ENCODE results near the gene CHD3. TPM values are rescaled to one million over a fixed set of nuclear protein-coding genes. Genes with fewer than 3 reads are reported as not detected.

The CHD3 gene
- polyA plus RNA-seq: 115 and 159 TPM in 2 replicates
- 296 and 321 TPM in 2 replicates for polyA minus RNA-seq

DNA sequence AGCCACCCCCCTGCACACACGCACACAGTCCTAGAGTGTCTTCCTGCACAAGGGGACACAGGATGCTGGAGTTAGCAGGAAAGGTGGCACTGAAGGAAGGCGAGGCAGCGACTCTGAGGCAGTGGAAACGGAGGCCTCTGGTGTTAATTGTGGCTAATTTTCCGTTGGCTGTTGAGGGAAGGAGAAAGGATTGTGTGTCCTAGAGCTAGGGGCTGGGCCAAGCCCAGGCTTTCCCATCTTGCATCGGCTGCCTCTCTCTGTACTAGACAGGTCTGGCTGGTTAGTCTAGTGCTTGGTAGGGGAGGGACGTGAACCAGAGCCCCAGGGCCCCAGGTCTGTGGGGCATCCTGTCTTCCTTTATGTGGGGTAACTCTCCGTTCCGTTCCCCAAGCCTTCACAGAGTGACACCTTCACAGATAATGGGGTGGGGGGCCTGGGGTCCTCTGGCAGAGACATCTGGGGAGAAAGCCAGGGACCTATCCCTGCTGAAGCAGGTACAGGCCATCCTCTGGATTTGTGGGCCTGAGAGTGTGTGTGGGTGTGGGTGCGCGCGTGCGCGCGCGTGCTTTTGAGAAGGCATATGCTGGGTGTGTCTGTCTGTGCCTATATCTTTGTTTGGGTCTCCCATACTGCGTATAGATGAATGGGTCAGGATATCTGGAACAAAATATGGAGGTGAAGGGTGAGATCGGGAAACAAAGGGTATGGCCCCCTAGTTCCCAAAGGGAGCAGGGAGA, at the start of gene CHD3:
Gene CHD3, plus strand, starts transcription at position 606 of the 737 bp plus-strand sequence. CDS start 212 bp downstream, outside the sequence.
- H3K27ac ChIP-seq (ENCODE audit: low read length): peak within 1 kb of the TSS; percentile 99

DNA sequence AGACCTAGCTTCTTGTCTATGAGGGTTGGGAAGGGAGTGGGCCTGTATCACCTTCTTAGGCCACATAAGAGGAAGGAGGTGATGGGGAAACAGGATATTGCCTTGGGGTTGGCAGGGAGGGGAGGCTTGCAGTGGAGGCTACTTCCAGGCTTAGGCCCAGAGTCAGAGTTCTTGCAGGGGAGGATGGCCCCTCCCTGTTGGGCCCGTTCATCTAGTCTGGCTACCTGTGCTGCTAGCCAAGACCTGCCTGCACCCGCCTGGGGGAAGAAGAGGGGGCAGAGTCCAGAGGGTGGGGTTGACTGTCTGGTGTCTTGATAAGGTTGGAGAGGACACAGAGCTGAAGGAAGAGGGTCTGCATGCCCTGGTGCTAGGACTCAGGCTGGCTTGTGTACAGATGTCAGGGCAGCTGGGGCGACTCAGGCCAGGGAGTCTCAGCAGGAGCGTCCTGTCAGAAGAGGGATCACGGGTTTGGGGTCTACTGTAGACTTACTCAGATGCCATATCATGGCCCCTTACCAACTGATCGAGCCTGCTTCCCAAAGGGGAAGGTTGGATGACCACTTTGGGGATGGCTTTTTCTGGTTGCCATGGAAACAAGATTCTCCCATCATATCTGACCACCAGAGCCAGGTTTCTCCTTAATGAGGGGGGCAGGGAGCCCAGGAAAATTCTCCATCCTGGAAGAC, 49.3 kb upstream of the CHD3 start:
- no peaks in the 10 kb centered on the region for H3K36me3 ChIP-seq (ENCODE audit: insufficient read depth, low read length)
- H3K27ac ChIP-seq (ENCODE audit: low read length): peak overlapping the region; percentile 94
- no peaks in the 10 kb centered on the region for H3K9me3 ChIP-seq (ENCODE audit: low read length)
- H3F3A ChIP-seq (ENCODE audit: insufficient read depth, low read length, poor library complexity, severe bottlenecking): peaks cover 15% of the 10 kb centered on the region
- no peaks in the 10 kb centered on the region for H3K9me2 ChIP-seq (ENCODE audit: insufficient read depth, low read length)
- no peaks in the 10 kb centered on the region for H3K27me3 ChIP-seq (ENCODE audit: insufficient read depth, low read depth, low read length)
- H3K4me3 ChIP-seq (ENCODE audit: low read length): peak overlapping the region; percentile 99
- no peak for TF ChIP-seq REST (IDR thresholded peaks at IDR 0.05; ENCODE audit: borderline replicate concordance)
- no peak for TF ChIP-seq EP300 (conservative IDR thresholded peaks at IDR 0.05; ENCODE audit: poor library complexity, severe bottlenecking)
- TF ChIP-seq CTCF (IDR thresholded peaks at IDR 0.05; ENCODE audit: poor library complexity, severe bottlenecking): no peak
- TF ChIP-seq SMC3 (conservative IDR thresholded peaks at IDR 0.05; ENCODE audit: poor library complexity): no peak
- TF ChIP-seq RAD21 (conservative IDR thresholded peaks at IDR 0.05): no peak
- TF ChIP-seq MXI1 (conservative IDR thresholded peaks at IDR 0.05; ENCODE audit: poor library complexity, severe bottlenecking): no peak
- TF ChIP-seq TAF1 (IDR thresholded peaks at IDR 0.05; ENCODE audit: low read depth): no peak
- TF ChIP-seq POLR2AphosphoS5 (IDR thresholded peaks at IDR 0.05): no peak
- no peak for TF ChIP-seq EZH2 (IDR thresholded peaks at IDR 0.05; ENCODE audit: borderline replicate concordance, insufficient read depth, low read length, poor library complexity, severe bottlenecking)
- peaks cover 27% of the 10 kb centered on the region for H4K20me1 ChIP-seq (ENCODE audit: insufficient read depth)
- H3K9ac ChIP-seq (ENCODE audit: low read length): peak overlapping the region; percentile 92
- peak overlapping the region; percentile 99 for H3K4me2 ChIP-seq (ENCODE audit: low read length)
- no peak overlapping the region for H2AFZ ChIP-seq (ENCODE audit: low read depth, low read length)
- H3K79me2 ChIP-seq (replicated peaks; ENCODE audit: insufficient read depth, low read length): peaks cover 63% of the 10 kb centered on the region

More for the DNA sequence above, at the start of gene CHD3:
- H3K36me3 ChIP-seq (ENCODE audit: insufficient read depth, low read length): no peaks in the 10 kb centered on the region
- peaks cover 7% of the 10 kb centered on the region for H3F3A ChIP-seq (ENCODE audit: insufficient read depth, low read length, poor library complexity, severe bottlenecking)
- no peaks in the 10 kb centered on the region for H3K9me2 ChIP-seq (ENCODE audit: insufficient read depth, low read length)
- no peaks in the 10 kb centered on the region for H3K9me3 ChIP-seq (ENCODE audit: low read length)
- H3K9ac ChIP-seq (ENCODE audit: low read length): peak within 1 kb of the TSS; percentile 100
- H2AFZ ChIP-seq (ENCODE audit: low read depth, low read length): peak within 1 kb of the TSS; percentile 48
- peak within 1 kb of the TSS; percentile 100 for H3K4me3 ChIP-seq (ENCODE audit: low read length)
- H3K79me2 ChIP-seq (replicated peaks; ENCODE audit: insufficient read depth, low read length): peaks cover 63% of the 10 kb centered on the region
- no peaks in the 10 kb centered on the region for H4K20me1 ChIP-seq (ENCODE audit: insufficient read depth)
- H3K4me2 ChIP-seq (ENCODE audit: low read length): peak within 1 kb of the TSS; percentile 69
- TF ChIP-seq EP300 (conservative IDR thresholded peaks at IDR 0.05; ENCODE audit: poor library complexity, severe bottlenecking): no peak
- no peak for TF ChIP-seq MXI1 (conservative IDR thresholded peaks at IDR 0.05; ENCODE audit: poor library complexity, severe bottlenecking)
- no peak for TF ChIP-seq SMC3 (conservative IDR thresholded peaks at IDR 0.05; ENCODE audit: poor library complexity)
- TF ChIP-seq REST (IDR thresholded peaks at IDR 0.05; ENCODE audit: borderline replicate concordance): no peak
- TF ChIP-seq EZH2 (IDR thresholded peaks at IDR 0.05; ENCODE audit: borderline replicate concordance, insufficient read depth, low read length, poor library complexity, severe bottlenecking): no peak
- TF ChIP-seq RAD21 (conservative IDR thresholded peaks at IDR 0.05): no peak
- H3K27me3 ChIP-seq (ENCODE audit: insufficient read depth, low read depth, low read length): no peaks in the 10 kb centered on the region
